ENCODE measurements around the gene TRMT5. TPM values are rescaled to one million over a fixed set of nuclear protein-coding genes. Genes with fewer than 3 reads are reported as not detected.

TRMT5 gene
- total RNA-seq, 4 donors from 2014 or later = 10.3 to 17.9 (median 14.3) TPM

GRCh38 chr14:60965402-60965801 is 15.5 kb downstream of the TRMT5 start:
- TF ChIP-seq POLR2A (IDR thresholded peaks at IDR 0.05) (no peak), POLR2AphosphoS5 (IDR thresholded peaks at IDR 0.05) (no peak), CTCF (IDR thresholded peaks at IDR 0.05) (no peak), EP300 (IDR thresholded peaks at IDR 0.05) (no peak)
- no peak overlapping the region for H3K27ac ChIP-seq
- no peak for DNase-seq (ENCODE audit: low spot score in 2 of 2)

GRCh38 chr14:60964904-60965303 is 16.0 kb downstream of the TRMT5 start:
- Histone ChIP-seq H3K27me3 (no peaks in the 10 kb centered on the region), H3K27ac (no peak overlapping the region), H3K9me3 (no peaks in the 10 kb centered on the region), H3K36me3 (no peaks in the 10 kb centered on the region), H3K4me3 (no peak overlapping the region), H3K4me1 (no peaks in the 10 kb centered on the region)
- 65% methylated on average over 2 of the region's 2 CpGs for WGBS
- TF ChIP-seq POLR2AphosphoS5 (IDR thresholded peaks at IDR 0.05) (no peak), CTCF (IDR thresholded peaks at IDR 0.05) (no peak), EP300 (IDR thresholded peaks at IDR 0.05) (no peak), POLR2A (IDR thresholded peaks at IDR 0.05) (no peak)
- DNase-seq (ENCODE audit: low spot score in 2 of 2) = no peak

More at GRCh38 chr14:60965402-60965801, 15.5 kb downstream of the TRMT5 start:
- H3K4me3 ChIP-seq = no peak overlapping the region
- no peaks in the 10 kb centered on the region for H3K9me3 ChIP-seq
- no peaks in the 10 kb centered on the region for H3K27me3 ChIP-seq
- H3K36me3 ChIP-seq = no peaks in the 10 kb centered on the region
- no peaks in the 10 kb centered on the region for H3K4me1 ChIP-seq

GRCh38 chr14:60963761-60964160 is 17.1 kb downstream of the TRMT5 start:
- Histone ChIP-seq H3K9me3 (no peaks in the 10 kb centered on the region), H3K4me3 (no peak overlapping the region), H3K36me3 (no peaks in the 10 kb centered on the region), H3K27me3 (no peaks in the 10 kb centered on the region), H3K4me1 (no peaks in the 10 kb centered on the region), H3K27ac (no peak overlapping the region)
- TF ChIP-seq CTCF (IDR thresholded peaks at IDR 0.05) (no peak), POLR2AphosphoS5 (IDR thresholded peaks at IDR 0.05) (no peak), POLR2A (IDR thresholded peaks at IDR 0.05) (no peak), EP300 (IDR thresholded peaks at IDR 0.05) (no peak)
- WGBS = 67% methylated on average over 2 of the region's 2 CpGs
- no peak for DNase-seq (ENCODE audit: low spot score in 2 of 2)

- no peak for DNase-seq (ENCODE audit: low spot score in 2 of 2)
- H3K4me3 ChIP-seq = no peak overlapping the region
- TF ChIP-seq POLR2AphosphoS5 (IDR thresholded peaks at IDR 0.05) = no peak
- H3K9me3 ChIP-seq = peaks cover 13% of the 10 kb centered on the region
- no peaks in the 10 kb centered on the region for H3K36me3 ChIP-seq
- no peaks in the 10 kb centered on the region for H3K27me3 ChIP-seq
- H3K27ac ChIP-seq = no peak overlapping the region
- no peaks in the 10 kb centered on the region for H3K4me1 ChIP-seq
Measured at GRCh38 chr14:60958146-60958545, 22.7 kb downstream of the TRMT5 start.

GRCh38 chr14:60956632-60957031 is 24.2 kb downstream of the TRMT5 start:
- Histone ChIP-seq H3K27me3 (no peaks in the 10 kb centered on the region), H3K9me3 (peaks cover 13% of the 10 kb centered on the region), H3K4me1 (no peaks in the 10 kb centered on the region), H3K27ac (no peak overlapping the region), H3K36me3 (no peaks in the 10 kb centered on the region), H3K4me3 (no peak overlapping the region)
- no peak for DNase-seq (ENCODE audit: low spot score in 2 of 2)
- TF ChIP-seq POLR2A (IDR thresholded peaks at IDR 0.05) (no peak), CTCF (IDR thresholded peaks at IDR 0.05) (no peak), POLR2AphosphoS5 (IDR thresholded peaks at IDR 0.05) (no peak), EP300 (IDR thresholded peaks at IDR 0.05) (no peak)
- 92% methylated on average over 1 of the region's 1 CpG for WGBS

DNA sequence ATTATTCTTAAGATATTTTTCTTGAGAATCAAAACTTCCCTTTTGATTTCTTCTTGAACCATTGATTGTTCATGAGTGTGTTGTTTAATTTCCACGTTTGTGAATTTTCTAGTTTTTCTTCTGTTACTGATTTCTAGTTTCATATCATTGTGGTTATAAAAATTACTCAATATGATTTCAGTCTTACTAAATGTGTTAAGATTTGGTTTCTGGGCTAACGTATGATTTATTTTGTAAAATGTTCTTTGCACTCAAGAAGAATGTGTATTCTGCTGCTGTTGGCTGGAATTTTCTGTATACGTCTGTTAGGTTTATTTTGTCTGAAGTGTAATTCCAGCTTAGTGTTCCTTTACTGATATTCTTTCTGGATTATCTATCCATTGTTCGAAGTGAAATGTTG is 24.7 kb downstream of the TRMT5 start:
- H3K4me1 ChIP-seq = no peaks in the 10 kb centered on the region
- WGBS = 90% methylated on average over 4 of the region's 4 CpGs
- no peak for DNase-seq (ENCODE audit: low spot score in 2 of 2)
- TF ChIP-seq EP300 (IDR thresholded peaks at IDR 0.05) (no peak), POLR2A (IDR thresholded peaks at IDR 0.05) (no peak), CTCF (IDR thresholded peaks at IDR 0.05) (no peak), POLR2AphosphoS5 (IDR thresholded peaks at IDR 0.05) (no peak)
- H3K4me3 ChIP-seq = no peak overlapping the region
- H3K27me3 ChIP-seq = no peaks in the 10 kb centered on the region
- H3K36me3 ChIP-seq = no peaks in the 10 kb centered on the region
- no peak overlapping the region for H3K27ac ChIP-seq
- H3K9me3 ChIP-seq = peaks cover 13% of the 10 kb centered on the region
